Measurements from ENCODE around the gene COPZ2.

DNA sequence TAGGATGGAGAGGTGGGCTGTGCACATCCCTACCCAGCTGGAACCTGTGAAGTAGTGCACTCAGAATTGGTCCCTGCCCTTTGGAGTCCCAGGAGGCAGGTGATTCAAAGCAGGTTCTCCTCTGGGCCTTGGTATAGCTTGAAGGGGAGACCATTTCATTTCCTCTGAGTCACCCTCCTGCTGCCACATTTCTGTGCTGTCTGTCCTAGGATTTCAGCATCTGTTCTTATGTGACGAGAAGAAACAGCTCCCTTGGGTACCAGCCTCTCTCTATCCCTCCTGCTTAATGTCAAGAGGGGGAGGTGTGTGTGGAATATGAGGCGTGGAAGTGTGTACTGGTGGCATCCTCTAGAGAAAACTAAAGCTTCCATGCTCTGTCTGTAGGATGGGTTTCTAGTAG lies 5.6 kb upstream of the COPZ2 start:
- TF ChIP-seq, protein P1, sequence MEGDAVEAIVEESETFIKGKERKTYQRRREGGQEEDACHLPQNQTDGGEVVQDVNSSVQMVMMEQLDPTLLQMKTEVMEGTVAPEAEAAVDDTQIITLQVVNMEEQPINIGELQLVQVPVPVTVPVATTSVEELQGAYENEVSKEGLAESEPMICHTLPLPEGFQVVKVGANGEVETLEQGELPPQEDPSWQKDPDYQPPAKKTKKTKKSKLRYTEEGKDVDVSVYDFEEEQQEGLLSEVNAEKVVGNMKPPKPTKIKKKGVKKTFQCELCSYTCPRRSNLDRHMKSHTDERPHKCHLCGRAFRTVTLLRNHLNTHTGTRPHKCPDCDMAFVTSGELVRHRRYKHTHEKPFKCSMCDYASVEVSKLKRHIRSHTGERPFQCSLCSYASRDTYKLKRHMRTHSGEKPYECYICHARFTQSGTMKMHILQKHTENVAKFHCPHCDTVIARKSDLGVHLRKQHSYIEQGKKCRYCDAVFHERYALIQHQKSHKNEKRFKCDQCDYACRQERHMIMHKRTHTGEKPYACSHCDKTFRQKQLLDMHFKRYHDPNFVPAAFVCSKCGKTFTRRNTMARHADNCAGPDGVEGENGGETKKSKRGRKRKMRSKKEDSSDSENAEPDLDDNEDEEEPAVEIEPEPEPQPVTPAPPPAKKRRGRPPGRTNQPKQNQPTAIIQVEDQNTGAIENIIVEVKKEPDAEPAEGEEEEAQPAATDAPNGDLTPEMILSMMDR (conservative IDR thresholded peaks at IDR 0.05; ENCODE audit: low read depth, low read length), result no peak
- TF ChIP-seq EZH2 (IDR thresholded peaks at IDR 0.05; ENCODE audit: borderline replicate concordance, low read depth, low read length, poor library complexity, severe bottlenecking), result no peak
